Measurements from ENCODE around the gene FAM221A.

DNA sequence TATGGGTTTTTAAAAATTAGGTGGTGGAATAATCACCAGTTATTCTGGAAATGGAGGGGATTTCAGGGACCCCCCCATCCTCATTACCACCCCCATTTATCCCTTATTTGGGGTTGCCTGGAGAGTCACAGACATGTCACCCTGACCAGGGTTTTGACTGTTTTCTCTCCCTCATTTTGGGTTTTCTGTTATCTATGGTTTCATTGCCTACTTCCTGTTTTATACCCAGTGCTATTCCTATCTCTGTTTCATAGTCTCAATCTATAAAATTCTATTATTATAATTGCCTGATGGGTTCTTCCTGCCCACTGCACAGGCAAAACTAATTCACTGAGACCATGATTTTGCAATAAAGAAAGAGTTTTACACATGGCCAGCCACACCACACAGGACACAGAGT is 15.9 kb upstream of the FAM221A start:
- TF ChIP-seq, protein P1, sequence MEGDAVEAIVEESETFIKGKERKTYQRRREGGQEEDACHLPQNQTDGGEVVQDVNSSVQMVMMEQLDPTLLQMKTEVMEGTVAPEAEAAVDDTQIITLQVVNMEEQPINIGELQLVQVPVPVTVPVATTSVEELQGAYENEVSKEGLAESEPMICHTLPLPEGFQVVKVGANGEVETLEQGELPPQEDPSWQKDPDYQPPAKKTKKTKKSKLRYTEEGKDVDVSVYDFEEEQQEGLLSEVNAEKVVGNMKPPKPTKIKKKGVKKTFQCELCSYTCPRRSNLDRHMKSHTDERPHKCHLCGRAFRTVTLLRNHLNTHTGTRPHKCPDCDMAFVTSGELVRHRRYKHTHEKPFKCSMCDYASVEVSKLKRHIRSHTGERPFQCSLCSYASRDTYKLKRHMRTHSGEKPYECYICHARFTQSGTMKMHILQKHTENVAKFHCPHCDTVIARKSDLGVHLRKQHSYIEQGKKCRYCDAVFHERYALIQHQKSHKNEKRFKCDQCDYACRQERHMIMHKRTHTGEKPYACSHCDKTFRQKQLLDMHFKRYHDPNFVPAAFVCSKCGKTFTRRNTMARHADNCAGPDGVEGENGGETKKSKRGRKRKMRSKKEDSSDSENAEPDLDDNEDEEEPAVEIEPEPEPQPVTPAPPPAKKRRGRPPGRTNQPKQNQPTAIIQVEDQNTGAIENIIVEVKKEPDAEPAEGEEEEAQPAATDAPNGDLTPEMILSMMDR (IDR thresholded peaks at IDR 0.05), result no peak
- TF ChIP-seq POLR2A (IDR thresholded peaks at IDR 0.05), result no peak
